ENCODE results near the gene SCAF4. TPM values are rescaled to one million over a fixed set of nuclear protein-coding genes. Genes with fewer than 3 reads are reported as not detected.
"Not testable (repeated sequence)": the region's sequence is repeated elsewhere in the genome, so short reads cannot be mapped to it uniquely, and the experiment has no call there.

The SCAF4 gene
- total and polyA plus RNA-seq, 4 donors: 11.3 to 29.7 (median 20.1) TPM

DNA sequence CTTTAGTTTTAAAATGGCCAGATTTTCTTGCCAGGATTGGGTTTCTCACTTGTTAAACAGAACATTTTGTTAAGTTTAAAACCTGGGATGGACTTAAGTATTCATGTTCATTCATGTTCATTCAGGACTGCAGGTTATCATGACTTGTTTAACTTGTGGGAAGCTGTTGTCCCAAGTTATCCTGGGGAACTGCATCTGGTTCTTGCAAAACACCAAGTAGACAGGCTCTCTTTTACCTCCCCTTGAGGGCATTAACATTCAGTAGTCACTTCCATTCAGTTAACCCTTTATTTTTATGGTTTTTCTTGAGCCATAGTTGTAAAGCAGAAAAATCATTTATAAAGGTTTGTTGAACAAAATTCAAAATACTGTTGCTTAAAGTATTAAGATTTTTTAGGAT lies 64.3 kb downstream of the SCAF4 start:
- no peak overlapping the region for H3K27ac ChIP-seq (ENCODE audit: low read depth in 1 of 2, low read length in 1 of 2)
- DNase-seq (no peak), ATAC-seq (ENCODE audit: insufficient read depth, low FRiP score) (no peak)
- H3K4me3 ChIP-seq: no peak overlapping the region
- no peak overlapping the region for H3K9ac ChIP-seq (ENCODE audit: insufficient read depth in 1 of 2, low read length in 2 of 2)
- peaks cover 21 to 41% (median 36%) of the 10 kb centered on the region in 4 donors for H3K36me3 ChIP-seq (ENCODE audit: control insufficient read depth in 4 of 4, insufficient read depth in 4 of 4, low read length in 4 of 4)
- peaks cover 0 to 3% (median 0%) of the 10 kb centered on the region in 5 donors for H3K4me1 ChIP-seq (ENCODE audit: control insufficient read depth in 5 of 5, insufficient read depth in 5 of 5, low read length in 5 of 5)
- no peaks in the 10 kb centered on the region for H3K9me3 ChIP-seq (ENCODE audit: control insufficient read depth in 4 of 4, insufficient read depth in 3 of 4, low read length in 3 of 4)
- TF ChIP-seq, protein P1, sequence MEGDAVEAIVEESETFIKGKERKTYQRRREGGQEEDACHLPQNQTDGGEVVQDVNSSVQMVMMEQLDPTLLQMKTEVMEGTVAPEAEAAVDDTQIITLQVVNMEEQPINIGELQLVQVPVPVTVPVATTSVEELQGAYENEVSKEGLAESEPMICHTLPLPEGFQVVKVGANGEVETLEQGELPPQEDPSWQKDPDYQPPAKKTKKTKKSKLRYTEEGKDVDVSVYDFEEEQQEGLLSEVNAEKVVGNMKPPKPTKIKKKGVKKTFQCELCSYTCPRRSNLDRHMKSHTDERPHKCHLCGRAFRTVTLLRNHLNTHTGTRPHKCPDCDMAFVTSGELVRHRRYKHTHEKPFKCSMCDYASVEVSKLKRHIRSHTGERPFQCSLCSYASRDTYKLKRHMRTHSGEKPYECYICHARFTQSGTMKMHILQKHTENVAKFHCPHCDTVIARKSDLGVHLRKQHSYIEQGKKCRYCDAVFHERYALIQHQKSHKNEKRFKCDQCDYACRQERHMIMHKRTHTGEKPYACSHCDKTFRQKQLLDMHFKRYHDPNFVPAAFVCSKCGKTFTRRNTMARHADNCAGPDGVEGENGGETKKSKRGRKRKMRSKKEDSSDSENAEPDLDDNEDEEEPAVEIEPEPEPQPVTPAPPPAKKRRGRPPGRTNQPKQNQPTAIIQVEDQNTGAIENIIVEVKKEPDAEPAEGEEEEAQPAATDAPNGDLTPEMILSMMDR (IDR thresholded peaks at IDR 0.05; ENCODE audit: control extremely low read depth, extremely low read depth): no peak
- H3K27me3 ChIP-seq (ENCODE audit: control insufficient read depth in 3 of 3, insufficient read depth in 3 of 3, low read length in 2 of 3): no peaks in the 10 kb centered on the region

DNA sequence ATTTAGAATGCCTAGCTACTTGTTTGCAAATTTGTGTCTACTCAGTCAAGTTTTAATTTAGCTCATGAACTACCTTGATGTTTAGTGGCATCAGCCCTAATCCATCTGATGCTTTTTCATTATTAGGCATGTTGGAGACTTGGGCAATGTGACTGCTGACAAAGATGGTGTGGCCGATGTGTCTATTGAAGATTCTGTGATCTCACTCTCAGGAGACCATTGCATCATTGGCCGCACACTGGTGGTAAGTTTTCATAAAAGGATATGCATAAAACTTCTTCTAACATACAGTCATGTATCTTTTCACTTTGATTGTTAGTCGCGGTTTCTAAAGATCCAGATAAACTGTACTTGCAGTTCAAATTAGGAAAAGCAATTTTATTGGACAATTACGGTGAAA lies 64.8 kb downstream of the SCAF4 start:
- WGBS, 2 donors: 83 to 87% methylated on average over 5 of the region's 5 CpGs
- H3K36me3 ChIP-seq (ENCODE audit: control insufficient read depth in 4 of 4, insufficient read depth in 4 of 4, low read length in 4 of 4): peaks cover 21 to 41% (median 36%) of the 10 kb centered on the region in 4 donors
- H3K4me3 ChIP-seq: no peak overlapping the region
- no peaks in the 10 kb centered on the region for H3K9me3 ChIP-seq (ENCODE audit: control insufficient read depth in 4 of 4, insufficient read depth in 3 of 4, low read length in 3 of 4)
- H3K4me1 ChIP-seq (ENCODE audit: control insufficient read depth in 5 of 5, insufficient read depth in 5 of 5, low read length in 5 of 5): peaks cover 0 to 4% (median 0%) of the 10 kb centered on the region in 5 donors
- H3K27me3 ChIP-seq (ENCODE audit: control insufficient read depth in 3 of 3, insufficient read depth in 3 of 3, low read length in 2 of 3): no peaks in the 10 kb centered on the region
- TF ChIP-seq, protein P1 (IDR thresholded peaks at IDR 0.05; ENCODE audit: control extremely low read depth, extremely low read depth): no peak
- H3K9ac ChIP-seq (ENCODE audit: insufficient read depth in 1 of 2, low read length in 2 of 2): no peak overlapping the region
- ATAC-seq (ENCODE audit: insufficient read depth, low FRiP score) (no peak), DNase-seq (no peak)
- H3K27ac ChIP-seq (ENCODE audit: low read depth in 1 of 2, low read length in 1 of 2): no peak overlapping the region

DNA sequence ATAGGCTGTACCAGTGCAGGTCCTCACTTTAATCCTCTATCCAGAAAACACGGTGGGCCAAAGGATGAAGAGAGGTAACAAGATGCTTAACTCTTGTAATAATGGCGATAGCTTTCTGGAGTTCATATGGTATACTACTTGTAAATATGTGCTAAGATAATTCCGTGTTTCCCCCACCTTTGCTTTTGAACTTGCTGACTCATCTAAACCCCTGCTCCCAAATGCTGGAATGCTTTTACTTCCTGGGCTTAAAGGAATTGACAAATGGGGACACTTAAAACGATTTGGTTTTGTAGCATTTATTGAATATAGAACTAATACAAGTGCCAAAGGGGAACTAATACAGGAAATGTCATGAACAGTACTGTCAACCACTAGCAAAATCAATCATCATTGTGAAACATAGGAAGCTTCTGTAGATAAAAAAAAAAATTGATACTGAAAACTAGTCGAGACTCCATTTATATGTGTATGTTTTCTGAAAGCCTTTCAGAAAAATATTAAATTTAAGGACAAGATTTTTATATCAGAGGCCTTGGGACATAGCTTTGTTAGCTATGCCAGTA lies 65.4 kb downstream of the SCAF4 start:
- Histone ChIP-seq H3K27ac (ENCODE audit: low read depth in 1 of 2, low read length in 1 of 2) (no peak overlapping the region), H3K4me3 (no peak overlapping the region), H3K36me3 (ENCODE audit: control insufficient read depth in 4 of 4, insufficient read depth in 4 of 4, low read length in 4 of 4) (peaks cover 16 to 38% (median 31%) of the 10 kb centered on the region in 4 donors), H3K27me3 (ENCODE audit: control insufficient read depth in 3 of 3, insufficient read depth in 3 of 3, low read length in 2 of 3) (no peaks in the 10 kb centered on the region), H3K4me1 (ENCODE audit: control insufficient read depth in 5 of 5, insufficient read depth in 5 of 5, low read length in 5 of 5) (peaks cover 0 to 9% (median 0%) of the 10 kb centered on the region in 5 donors), H3K9ac (ENCODE audit: insufficient read depth in 1 of 2, low read length in 2 of 2) (no peak overlapping the region), H3K9me3 (ENCODE audit: control insufficient read depth in 4 of 4, insufficient read depth in 3 of 4, low read length in 3 of 4) (no peaks in the 10 kb centered on the region)
- no peak for DNase-seq
- ATAC-seq (ENCODE audit: insufficient read depth, low FRiP score): no peak
- WGBS, 2 donors: 53 to 64% methylated on average over 5 of the region's 5 CpGs
- TF ChIP-seq, protein P1 (IDR thresholded peaks at IDR 0.05; ENCODE audit: control extremely low read depth, extremely low read depth): no peak

DNA sequence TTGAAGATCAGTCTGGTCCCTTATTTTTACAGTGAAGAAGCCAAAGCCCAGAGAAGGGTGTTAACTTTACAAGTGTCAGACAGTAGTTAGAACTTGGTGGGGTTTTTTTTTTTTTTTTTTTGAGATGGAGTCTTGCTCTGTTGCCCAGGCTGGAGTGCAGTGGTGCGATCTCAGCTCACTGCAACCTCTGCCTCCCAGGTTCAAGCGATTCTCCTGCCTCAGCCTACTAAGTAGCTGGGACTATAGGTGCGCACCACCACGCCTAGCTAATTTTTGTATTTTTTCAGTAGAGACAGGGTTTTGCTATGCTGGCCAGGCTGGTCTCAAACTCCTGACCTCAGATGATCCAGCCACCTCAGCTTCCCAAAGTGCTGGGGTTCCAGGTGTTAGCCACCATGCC lies 66.0 kb downstream of the SCAF4 start:
- not testable (repeated sequence) for H3K4me3 ChIP-seq; ATAC-seq (ENCODE audit: insufficient read depth, low FRiP score); H3K9me3 ChIP-seq (ENCODE audit: control insufficient read depth in 4 of 4, insufficient read depth in 3 of 4, low read length in 3 of 4); H3K27me3 ChIP-seq (ENCODE audit: control insufficient read depth in 3 of 3, insufficient read depth in 3 of 3, low read length in 2 of 3); H3K27ac ChIP-seq (ENCODE audit: low read depth in 1 of 2, low read length in 1 of 2); DNase-seq; H3K9ac ChIP-seq (ENCODE audit: insufficient read depth in 1 of 2, low read length in 2 of 2)
- Histone ChIP-seq H3K4me1 (ENCODE audit: control insufficient read depth in 5 of 5, insufficient read depth in 5 of 5, low read length in 5 of 5) (peaks cover 0 to 14% (median 3%) of the 10 kb centered on the region in 5 donors), H3K36me3 (ENCODE audit: control insufficient read depth in 4 of 4, insufficient read depth in 4 of 4, low read length in 4 of 4) (peaks cover 11 to 33% (median 27%) of the 10 kb centered on the region in 4 donors)
- 93 to 96% methylated on average over 4 of the region's 4 CpGs for WGBS, 2 donors

All from lung (tissue), 12 donors.